Epithelial cell of esophagus (primary cell): ENCODE results near the gene PRKCQ.
A peak's percentile ranks its signal among the peaks of the same experiment; 100 is the strongest.
"Not testable (repeated sequence)": the region's sequence is repeated elsewhere in the genome, so short reads cannot be mapped to it uniquely, and the experiment has no call there.

ENCODE experiments used
- DNase-seq: peaks from one replicate; pipeline ENCODE4 v3.0.0; 2010; ENCODE audit warnings: low read depth
- H3K4me3 ChIP-seq: 2 replicates; pipeline ENCODE4 v1.5.1; 2011; ENCODE audit warnings: mild to moderate bottlenecking, low read length, control low read depth
- TF ChIP-seq, protein P1 (sequence below): IDR thresholded peaks from 2 replicates; pipeline ENCODE4 v1.5.1; 2011; ENCODE audit warnings: low read depth, mild to moderate bottlenecking, low read length, control low read depth, inconsistent platforms; ENCODE audit not compliant: insufficient read depth; ENCODE audit errors: missing control alignments

Gene PRKCQ

DNA sequence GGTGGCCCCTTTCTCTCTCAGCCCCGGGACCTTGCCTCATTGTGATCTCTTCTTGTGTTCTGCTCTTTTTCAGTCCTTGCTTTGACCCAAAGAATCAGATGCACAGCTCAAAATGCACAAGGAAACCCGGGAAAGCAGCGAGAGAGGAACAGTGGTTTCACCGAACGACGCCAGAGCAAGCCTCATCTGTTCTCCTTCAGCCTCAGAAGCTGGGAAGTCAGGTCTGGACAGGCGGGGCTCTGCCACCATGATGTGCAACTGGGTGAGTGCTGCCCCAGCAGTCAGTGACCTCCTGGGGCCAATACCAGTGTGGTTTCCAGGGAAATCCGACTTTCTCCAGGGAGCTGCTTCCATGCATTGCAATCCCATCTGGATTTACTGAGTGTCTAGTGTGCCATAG is 133.4 kb downstream of the PRKCQ start:
- no peak for DNase-seq

DNA sequence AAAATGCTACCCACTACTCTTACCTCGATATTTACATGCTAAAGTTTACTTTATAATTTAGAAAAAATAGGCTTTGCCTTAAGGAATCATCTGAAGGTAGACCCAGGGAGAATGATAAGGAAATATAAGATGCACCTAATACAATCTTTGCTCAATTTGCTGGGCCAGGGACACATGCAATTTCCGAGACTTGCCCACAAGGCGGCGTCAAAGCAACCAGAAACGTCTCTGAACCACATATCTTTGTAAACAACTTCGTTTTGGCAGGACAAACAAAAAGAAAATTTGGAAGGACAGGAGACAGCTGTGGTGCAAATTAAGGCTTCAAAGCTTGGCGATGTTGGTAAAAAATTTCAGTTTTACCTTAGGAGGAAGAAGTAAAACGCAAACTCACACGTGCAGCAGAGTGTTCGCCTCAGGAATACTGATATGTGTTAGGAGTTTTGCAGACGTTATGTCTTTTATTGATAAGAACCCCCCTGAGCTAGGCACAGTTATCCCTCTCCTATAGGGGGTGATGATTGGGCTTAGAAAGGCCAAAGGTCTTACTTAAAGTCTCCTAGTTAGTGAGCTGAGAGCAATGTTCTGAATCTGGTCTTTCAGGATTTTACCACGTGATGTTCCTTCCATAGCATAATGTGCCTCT is 134.3 kb downstream of the PRKCQ start:
- TF ChIP-seq, protein P1, sequence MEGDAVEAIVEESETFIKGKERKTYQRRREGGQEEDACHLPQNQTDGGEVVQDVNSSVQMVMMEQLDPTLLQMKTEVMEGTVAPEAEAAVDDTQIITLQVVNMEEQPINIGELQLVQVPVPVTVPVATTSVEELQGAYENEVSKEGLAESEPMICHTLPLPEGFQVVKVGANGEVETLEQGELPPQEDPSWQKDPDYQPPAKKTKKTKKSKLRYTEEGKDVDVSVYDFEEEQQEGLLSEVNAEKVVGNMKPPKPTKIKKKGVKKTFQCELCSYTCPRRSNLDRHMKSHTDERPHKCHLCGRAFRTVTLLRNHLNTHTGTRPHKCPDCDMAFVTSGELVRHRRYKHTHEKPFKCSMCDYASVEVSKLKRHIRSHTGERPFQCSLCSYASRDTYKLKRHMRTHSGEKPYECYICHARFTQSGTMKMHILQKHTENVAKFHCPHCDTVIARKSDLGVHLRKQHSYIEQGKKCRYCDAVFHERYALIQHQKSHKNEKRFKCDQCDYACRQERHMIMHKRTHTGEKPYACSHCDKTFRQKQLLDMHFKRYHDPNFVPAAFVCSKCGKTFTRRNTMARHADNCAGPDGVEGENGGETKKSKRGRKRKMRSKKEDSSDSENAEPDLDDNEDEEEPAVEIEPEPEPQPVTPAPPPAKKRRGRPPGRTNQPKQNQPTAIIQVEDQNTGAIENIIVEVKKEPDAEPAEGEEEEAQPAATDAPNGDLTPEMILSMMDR, result peak; percentile 87
- no peak overlapping the region for H3K4me3 ChIP-seq
- peak; percentile 69 for DNase-seq

More for the DNA sequence above, 133.4 kb downstream of the PRKCQ start:
- TF ChIP-seq, protein P1, result no peak
- H3K4me3 ChIP-seq, result no peak overlapping the region

DNA sequence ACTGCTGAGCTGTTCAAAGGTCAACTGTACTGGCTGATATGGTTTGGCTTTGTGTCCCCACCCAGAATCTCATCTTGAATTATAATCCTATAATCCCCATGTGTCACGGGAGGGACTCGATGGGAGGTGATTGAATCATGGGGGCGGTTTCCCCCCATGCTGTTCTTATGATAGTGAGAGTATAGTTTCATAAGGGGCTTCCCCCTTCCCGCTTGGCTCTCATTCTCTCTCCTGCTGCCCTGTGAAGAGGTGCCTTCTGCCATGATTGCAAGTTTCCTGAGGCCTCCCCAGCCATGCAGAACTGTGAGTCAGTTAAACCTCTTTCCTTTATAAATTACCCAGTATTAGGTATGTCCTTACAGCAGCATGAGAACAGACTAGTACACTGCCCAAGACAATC is 140.2 kb downstream of the PRKCQ start:
- H3K4me3 ChIP-seq, DNase-seq: not testable (repeated sequence)

DNA sequence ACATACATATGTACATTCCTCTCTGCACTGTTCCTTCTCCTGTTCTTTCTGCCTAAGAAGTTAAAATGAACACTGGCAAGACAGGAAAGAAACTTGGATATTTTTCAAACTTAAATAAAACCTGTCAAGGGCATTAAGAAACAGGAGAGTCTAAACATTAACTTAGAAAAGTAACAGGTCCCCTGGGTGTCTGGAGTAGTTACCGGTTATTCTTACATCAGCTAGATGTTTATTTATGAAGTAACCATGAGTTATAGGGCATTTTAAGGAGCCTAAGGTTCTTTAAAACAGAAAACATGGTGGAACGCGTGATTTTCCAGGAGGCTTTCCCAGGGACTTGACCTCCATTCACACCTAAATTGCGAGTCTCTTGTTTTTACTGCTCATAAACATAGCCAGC is 148.2 kb downstream of the PRKCQ start:
- H3K4me3 ChIP-seq, result no peak overlapping the region
- TF ChIP-seq, protein P1, result no peak
- DNase-seq, result no peak

DNA sequence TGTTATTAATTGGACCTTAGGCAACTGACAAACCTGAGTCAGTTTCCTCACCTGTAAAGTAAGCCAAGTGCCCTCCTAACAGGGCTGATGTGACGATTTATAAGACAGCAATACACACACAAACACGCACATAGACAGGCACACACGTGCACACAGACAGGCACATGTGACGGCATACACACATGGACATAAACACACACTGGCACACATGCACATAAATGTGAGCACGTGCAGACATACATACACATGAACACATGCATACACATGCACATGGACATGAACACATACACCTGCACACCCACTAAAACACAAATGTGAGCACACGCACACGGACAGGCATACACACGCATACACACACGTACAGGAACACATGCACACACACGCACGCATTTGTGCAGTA is 148.9 kb downstream of the PRKCQ start:
- no peak overlapping the region for H3K4me3 ChIP-seq
- TF ChIP-seq, protein P1, result no peak
- DNase-seq, result no peak

DNA sequence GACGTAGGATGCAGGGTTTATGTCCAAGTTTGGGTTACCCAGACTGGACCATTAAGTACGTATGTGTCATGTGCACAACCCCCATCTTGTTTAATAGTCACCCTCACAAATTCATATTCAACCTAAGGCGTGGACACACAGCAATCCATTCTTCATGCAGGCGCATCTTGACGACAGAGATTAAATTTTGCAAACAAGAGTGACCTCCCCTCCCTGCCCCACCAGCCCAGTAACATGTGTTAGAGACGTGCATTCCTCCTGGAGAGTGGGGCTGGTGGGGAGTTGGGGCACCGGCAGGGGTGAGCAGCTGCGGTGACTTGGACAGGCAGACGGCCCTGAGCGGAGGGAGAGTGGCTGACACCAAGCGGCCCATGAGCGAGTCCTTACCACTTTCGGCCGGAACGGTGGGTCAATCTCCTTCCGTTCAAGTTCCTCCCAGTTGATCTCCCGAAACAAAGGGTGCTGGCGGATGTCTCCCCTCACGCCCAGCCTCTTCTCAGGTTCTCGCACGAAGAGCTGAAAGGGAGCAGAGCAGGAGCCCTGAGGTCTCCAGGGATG is 149.6 kb downstream of the PRKCQ start:
- TF ChIP-seq, protein P1, result no peak
- no peak for DNase-seq
- H3K4me3 ChIP-seq, result no peak overlapping the region

DNA sequence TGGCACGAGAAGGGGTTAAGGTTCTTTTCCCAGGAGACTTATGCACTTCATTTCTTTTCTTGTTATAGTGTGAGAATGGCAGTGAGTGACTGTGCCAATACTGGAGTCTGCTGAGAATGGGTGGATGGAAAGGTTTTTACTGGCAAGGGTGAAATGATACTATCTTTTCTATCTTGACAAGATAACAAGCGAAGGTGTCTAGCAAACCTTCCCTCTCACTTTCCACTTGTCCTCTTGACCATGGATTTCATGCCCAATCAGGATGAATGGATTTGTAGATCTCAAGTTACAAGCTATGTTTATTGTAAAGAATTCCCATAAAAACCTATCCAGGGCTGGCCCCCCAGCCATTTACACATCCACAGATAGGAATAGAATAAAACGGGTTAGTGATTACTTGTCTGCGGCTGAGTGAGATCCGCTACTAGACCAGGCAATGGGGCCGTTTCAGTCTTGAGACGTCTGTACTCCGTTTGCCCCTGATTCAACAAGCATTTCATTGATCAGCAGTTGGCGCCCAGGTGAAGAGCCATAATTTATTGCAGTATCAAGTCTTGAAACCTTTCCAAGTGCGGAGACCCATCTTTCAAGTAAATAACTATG is 152.6 kb downstream of the PRKCQ start:
- H3K4me3 ChIP-seq, result no peak overlapping the region
- DNase-seq, result no peak
- TF ChIP-seq, protein P1, result no peak
